ENCODE results near the gene FDCSP.
"Not testable (repeated sequence)": the region's sequence is repeated elsewhere in the genome, so short reads cannot be mapped to it uniquely, and the experiment has no call there.

DNA sequence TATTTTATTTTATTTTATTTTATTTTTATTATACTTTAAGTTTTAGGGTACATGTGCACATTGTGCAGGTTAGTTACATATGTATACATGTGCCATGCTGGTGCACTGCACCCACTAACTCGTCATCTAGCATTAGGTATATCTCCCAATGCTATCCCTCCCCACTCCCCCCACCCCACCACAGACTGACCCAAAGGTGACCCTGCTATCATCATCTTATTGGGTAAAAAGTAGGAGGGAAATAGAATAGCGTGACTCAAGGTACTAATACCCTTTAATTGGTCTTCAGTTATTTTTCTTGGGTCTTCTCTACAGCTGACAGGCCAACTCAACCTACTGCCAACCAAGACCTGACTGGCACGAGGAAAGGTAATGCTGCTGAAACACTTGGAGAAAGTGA lies 16.4 kb downstream of the FDCSP start, which contains the start of gene CSN3:
- not testable (repeated sequence) for TF ChIP-seq POLR2A (IDR thresholded peaks at IDR 0.05); CTCF (IDR thresholded peaks at IDR 0.05); POLR2AphosphoS5 (IDR thresholded peaks at IDR 0.05; ENCODE audit: insufficient read depth in 1 of 2, low read depth in 1 of 2)
